GM12878 (cell line): ENCODE measurements around the gene PRTFDC1. TPM values are rescaled to one million over a fixed set of nuclear protein-coding genes. Genes with fewer than 3 reads are reported as not detected.

Experiments
- CBFB ChIP-seq: IDR thresholded peaks from 2 replicates; pipeline ENCODE4 v1.6.1; 2016; ENCODE audit warnings: antibody characterized with exemption, low read depth
- CHD2 ChIP-seq: IDR thresholded peaks from 2 replicates; pipeline ENCODE4 v1.6.1; 2011; ENCODE audit warnings: low read depth, low read length, improper control_type of control experiment, borderline replicate concordance
- EED ChIP-seq: sonication (generic); IDR thresholded peaks from 2 replicates; pipeline ENCODE4 v1.6.1; 2016; ENCODE audit warnings: antibody characterized with exemption, low read depth
- EP300 ChIP-seq, 2 experiments: fragments of 150-350 bp in 1 of 2; IDR thresholded peaks; 2 replicates each; pipeline ENCODE4 v1.6.1; 2011 to 2012; ENCODE audit warnings: low read depth in 2 of 2, low read length in 2 of 2, borderline replicate concordance in 1 of 2, improper control_type of control experiment in 1 of 2, inconsistent platforms in 1 of 2; ENCODE audit not compliant: control insufficient read depth in 1 of 2
- HDGF ChIP-seq: fragments of 450-650 bp; IDR thresholded peaks from 2 replicates; pipeline ENCODE4 v1.6.1; 2016; ENCODE audit warnings: antibody characterized with exemption
- IKZF1 ChIP-seq: fragments of 450-650 bp; conservative IDR thresholded peaks from 2 replicates; pipeline ENCODE4 v1.6.1; 2017; ENCODE audit warnings: antibody characterized with exemption, mild to moderate bottlenecking
- IKZF2 ChIP-seq, 2 experiments: fragments of 450-650 bp; IDR thresholded peaks; 2 replicates each; pipeline ENCODE4 v1.6.1; 2017; ENCODE audit warnings: mild to moderate bottlenecking in 2 of 2, moderate library complexity in 2 of 2
- IRF4 ChIP-seq: IDR thresholded peaks from 2 replicates; pipeline ENCODE4 v1.6.1; 2011; ENCODE audit warnings: low read depth, low read length
- MAX ChIP-seq: IDR thresholded peaks from 2 replicates; pipeline ENCODE4 v1.6.1; 2012; ENCODE audit warnings: low read depth, low read length, improper control_type of control experiment
- MEF2B ChIP-seq: fragments of 450-650 bp; IDR thresholded peaks from 2 replicates; pipeline ENCODE4 v1.6.1; 2018; ENCODE audit warnings: mild to moderate bottlenecking, moderate library complexity; ENCODE audit not compliant: partially characterized antibody, poor library complexity, severe bottlenecking
- MYC ChIP-seq: IDR thresholded peaks from 2 replicates; pipeline ENCODE4 v1.6.1; 2011; ENCODE audit warnings: mild to moderate bottlenecking, low read length, moderate library complexity, inconsistent platforms; ENCODE audit not compliant: insufficient read depth, insufficient replicate concordance, insufficient read length, severe bottlenecking
- NBN ChIP-seq: fragments of 450-650 bp; IDR thresholded peaks from 2 replicates; pipeline ENCODE4 v1.6.1; 2016
- NFIC ChIP-seq: IDR thresholded peaks from 2 replicates; pipeline ENCODE4 v1.6.1; 2012; ENCODE audit warnings: low read depth, mild to moderate bottlenecking, inconsistent platforms, low read length, moderate library complexity
- NKRF ChIP-seq: fragments of 450-650 bp; conservative IDR thresholded peaks from 2 replicates; pipeline ENCODE4 v1.6.1; 2017; ENCODE audit warnings: mild to moderate bottlenecking, moderate library complexity
- NR2C1 ChIP-seq: fragments of 450-650 bp; IDR thresholded peaks from 2 replicates; pipeline ENCODE4 v1.6.1; 2017; ENCODE audit warnings: antibody characterized with exemption, mild to moderate bottlenecking, moderate library complexity
- RB1 ChIP-seq: fragments of 450-650 bp; formaldehyde crosslinking; IDR thresholded peaks from 2 replicates; pipeline ENCODE4 v1.6.1; 2017; ENCODE audit warnings: mild to moderate bottlenecking, borderline replicate concordance
- RELB ChIP-seq: fragments of 450-650 bp; IDR thresholded peaks from 2 replicates; pipeline ENCODE4 v1.6.1; 2017; ENCODE audit warnings: low read depth, mild to moderate bottlenecking, moderate library complexity
- SMARCA5 ChIP-seq: fragments of 450-650 bp; IDR thresholded peaks from 2 replicates; pipeline ENCODE4 v1.6.1; 2017; ENCODE audit warnings: mild to moderate bottlenecking
- SREBF1 ChIP-seq: IDR thresholded peaks from 2 replicates; pipeline ENCODE4 v1.6.1; 2012; ENCODE audit warnings: mild to moderate bottlenecking, low read length
- TBL1XR1 ChIP-seq: IDR thresholded peaks from 2 replicates; pipeline ENCODE4 v1.6.1; 2012; ENCODE audit warnings: low read depth, low read length, improper control_type of control experiment
- TCF12 ChIP-seq: IDR thresholded peaks from 2 replicates; pipeline ENCODE4 v1.6.1; 2011; ENCODE audit warnings: low read depth, mild to moderate bottlenecking, low read length
- TCF3 ChIP-seq: IDR thresholded peaks from 2 replicates; pipeline ENCODE4 v1.6.1; 2012; ENCODE audit warnings: low read depth, mild to moderate bottlenecking, low read length, borderline replicate concordance; ENCODE audit not compliant: insufficient read depth
- ZNF207 ChIP-seq: fragments of 450-650 bp; IDR thresholded peaks from 2 replicates; pipeline ENCODE4 v1.6.1; 2014; ENCODE audit warnings: antibody characterized with exemption, mild to moderate bottlenecking, borderline replicate concordance
- ZNF24 ChIP-seq: fragments of 450-650 bp; IDR thresholded peaks from 2 replicates; pipeline ENCODE4 v1.6.1; 2017; ENCODE audit warnings: antibody characterized with exemption, mild to moderate bottlenecking
- polyA plus RNA-seq, 11 experiments: library from polyadenylated mRNA; depleted of rRNA in 4 of 11; unstranded in 6 of 11; stranded (reverse) in 5 of 11; fragments of >200 nt; fragmentation: Nextera tagmentation in 4 of 11; fragmentation: Illumina TruSeq in 1 of 11; extraction: Ambion mirVana in 4 of 11; extraction: Trizol in 1 of 11; gene quantifications; 1 replicate in 1 of 11; 2 replicates in 10 of 11; pipeline versions ENCODE4 v1.2.1 to v1.2.3, GENCODE V29; 2011 to 2016; ENCODE audit warnings: inconsistent platforms in 2 of 11, missing spikeins in 2 of 11, low read depth in 1 of 11
- total RNA-seq, 4 experiments: library from RNA; depleted of rRNA in 3 of 4; stranded (reverse); fragments of >200 nt in 3 of 4; fragmentation: Illumina TruSeq in 1 of 4; extraction: Trizol in 1 of 4; gene quantifications; 2 replicates each; pipeline versions ENCODE4 v1.2.1 to v1.2.3, GENCODE V29; 2013 to 2021

The PRTFDC1 gene
- total and polyA plus RNA-seq, 10 of the 15 experiments (the other 5 are each of a cell fraction or from before 2014, with no cell fraction given) = 5.5 to 17.3 (median 11.3) TPM

- TF ChIP-seq CBFB (no peak), NR2C1 (no peak), ZNF207 (0 out of 2 replicates have a peak, but pooled peaks have one; percentile 39), IRF4 (no peak), ZNF24 (no peak), IKZF1 (peak; percentile 54; the same call in 1 of the 2 replicates), MEF2B (no peak), MAX (no peak), TCF12 (peak; percentile 72; the same call in 1 of the 2 replicates), RELB (0 out of 2 replicates have a peak, but pooled peaks have one; percentile 24), EP300 (IDR thresholded peaks at IDR 0.05; ENCODE audit: borderline replicate concordance in 1 of 2, control insufficient read depth in 1 of 2, low read depth in 2 of 2, low read length in 2 of 2) (0 out of 4 replicates have a peak, but pooled peaks of 1 of the 2 experiments have one; percentile 31), NKRF (0 out of 2 replicates have a peak, but pooled peaks have one; percentile 4), SREBF1 (no peak), IKZF2 (IDR thresholded peaks at IDR 0.05) (peak; percentile 33 to 37; a peak in 3 of 4 replicates), TBL1XR1 (no peak), MYC (no peak), CHD2 (no peak), HDGF (0 out of 2 replicates have a peak, but pooled peaks have one; percentile 27), RB1 (no peak), TCF3 (no peak), EED (peak; percentile 79; the same call in 1 of the 2 replicates), SMARCA5 (0 out of 2 replicates have a peak, but pooled peaks have one; percentile 7), NFIC (no peak), NBN (no peak)
Measured at GRCh38 chr10:24901686-24902399, 50.6 kb downstream of the PRTFDC1 start (continued).
